ENCODE measurements around the gene TTLL8. TPM values are rescaled to one million over a fixed set of nuclear protein-coding genes. Genes with fewer than 3 reads are reported as not detected.
"Not testable (repeated sequence)": the region's sequence is repeated elsewhere in the genome, so short reads cannot be mapped to it uniquely, and the experiment has no call there.

Gene TTLL8
- total RNA-seq, 3 donors from 2014 or later, result not detected

- ATAC-seq, result no peak
- Mint-ChIP-seq H3K27me3 (ENCODE audit: low read depth) (peaks cover 25% of the 10 kb centered on the region), H3K4me1 (ENCODE audit: low read depth) (no peaks in the 10 kb centered on the region), H3K36me3 (ENCODE audit: insufficient read depth) (no peaks in the 10 kb centered on the region), H3K4me3 (no peak overlapping the region), H3K9me3 (peaks cover 7% of the 10 kb centered on the region)
- no peak for DNase-seq
Observed at GRCh38 chr22:50087646-50088045, 29.5 kb upstream of the TTLL8 start.

- H3K36me3 Mint-ChIP-seq (ENCODE audit: insufficient read depth); DNase-seq; H3K4me1 Mint-ChIP-seq (ENCODE audit: low read depth); H3K9me3 Mint-ChIP-seq; ATAC-seq; H3K4me3 Mint-ChIP-seq: not testable (repeated sequence)
- H3K27me3 Mint-ChIP-seq (ENCODE audit: low read depth), result peaks cover 27% of the 10 kb centered on the region
Observed at GRCh38 chr22:50086975-50087374, 28.9 kb upstream of the TTLL8 start.

GRCh38 chr22:50086526-50086925 is 28.4 kb upstream of the TTLL8 start:
- ATAC-seq (no peak), DNase-seq (no peak)
- H3K36me3 Mint-ChIP-seq (ENCODE audit: insufficient read depth), result no peaks in the 10 kb centered on the region
- H3K4me3 Mint-ChIP-seq, result no peak overlapping the region
- H3K9me3 Mint-ChIP-seq, result peaks cover 7% of the 10 kb centered on the region
- peaks cover 27% of the 10 kb centered on the region for H3K27me3 Mint-ChIP-seq (ENCODE audit: low read depth)
- H3K4me1 Mint-ChIP-seq (ENCODE audit: low read depth), result no peaks in the 10 kb centered on the region

- ATAC-seq (peak; percentile 55 to 60), DNase-seq (no peak)
- H3K36me3 Mint-ChIP-seq (ENCODE audit: insufficient read depth), result no peaks in the 10 kb centered on the region
- peaks cover 29% of the 10 kb centered on the region for H3K27me3 Mint-ChIP-seq (ENCODE audit: low read depth)
- H3K4me1 Mint-ChIP-seq (ENCODE audit: low read depth), result no peaks in the 10 kb centered on the region
- H3K9me3 Mint-ChIP-seq, result peaks cover 7% of the 10 kb centered on the region
- H3K4me3 Mint-ChIP-seq, result no peak within 1 kb of the TSS
Observed at GRCh38 chr22:50085211-50085972, 27.3 kb upstream of the TTLL8 start, which contains the start of gene MLC1. TSS of gene MLC1 (minus strand) at chr22:50085426. CDS start at chr22:50084902, 524 bp downstream.

GRCh38 chr22:50084614-50085021 is 26.5 kb upstream of the TTLL8 start:
- H3K36me3 Mint-ChIP-seq (ENCODE audit: insufficient read depth), result no peaks in the 10 kb centered on the region
- ATAC-seq (no peak), DNase-seq (no peak)
- H3K4me1 Mint-ChIP-seq (ENCODE audit: low read depth), result no peaks in the 10 kb centered on the region
- H3K9me3 Mint-ChIP-seq, result peaks cover 7% of the 10 kb centered on the region
- no peak overlapping the region for H3K4me3 Mint-ChIP-seq
- H3K27me3 Mint-ChIP-seq (ENCODE audit: low read depth), result peaks cover 29% of the 10 kb centered on the region

GRCh38 chr22:50084080-50084477 is 26.0 kb upstream of the TTLL8 start:
- Mint-ChIP-seq H3K4me3 (no peak overlapping the region), H3K36me3 (ENCODE audit: insufficient read depth) (no peaks in the 10 kb centered on the region), H3K27me3 (ENCODE audit: low read depth) (peaks cover 29% of the 10 kb centered on the region), H3K4me1 (ENCODE audit: low read depth) (no peaks in the 10 kb centered on the region), H3K9me3 (peaks cover 7% of the 10 kb centered on the region)
- ATAC-seq (no peak), DNase-seq (no peak)

- peaks cover 29% of the 10 kb centered on the region for H3K27me3 Mint-ChIP-seq (ENCODE audit: low read depth)
- H3K4me1 Mint-ChIP-seq (ENCODE audit: low read depth), result no peaks in the 10 kb centered on the region
- H3K36me3 Mint-ChIP-seq (ENCODE audit: insufficient read depth), result no peaks in the 10 kb centered on the region
- peaks cover 7% of the 10 kb centered on the region for H3K9me3 Mint-ChIP-seq
- H3K4me3 Mint-ChIP-seq, result no peak overlapping the region
- ATAC-seq (no peak), DNase-seq (no peak)
Observed at GRCh38 chr22:50083462-50084079, 25.5 kb upstream of the TTLL8 start.

GRCh38 chr22:50082961-50083461 is 24.9 kb upstream of the TTLL8 start:
- Mint-ChIP-seq H3K4me3 (no peak overlapping the region), H3K27me3 (ENCODE audit: low read depth) (peaks cover 29% of the 10 kb centered on the region), H3K9me3 (peaks cover 7% of the 10 kb centered on the region), H3K4me1 (ENCODE audit: low read depth) (no peaks in the 10 kb centered on the region), H3K36me3 (ENCODE audit: insufficient read depth) (no peaks in the 10 kb centered on the region)
- DNase-seq (no peak), ATAC-seq (no peak)

GRCh38 chr22:50082197-50082715 is 24.2 kb upstream of the TTLL8 start:
- Mint-ChIP-seq H3K4me1 (ENCODE audit: low read depth) (no peaks in the 10 kb centered on the region), H3K9me3 (peaks cover 6% of the 10 kb centered on the region), H3K36me3 (ENCODE audit: insufficient read depth) (no peaks in the 10 kb centered on the region), H3K27me3 (ENCODE audit: low read depth) (peaks cover 25% of the 10 kb centered on the region), H3K4me3 (no peak overlapping the region)
- ATAC-seq (no peak), DNase-seq (no peak)

- no peak for DNase-seq
- H3K36me3 Mint-ChIP-seq (ENCODE audit: insufficient read depth), result no peaks in the 10 kb centered on the region
- no peaks in the 10 kb centered on the region for H3K4me1 Mint-ChIP-seq (ENCODE audit: low read depth)
- ATAC-seq, result no peak
- no peak overlapping the region for H3K4me3 Mint-ChIP-seq
- H3K9me3 Mint-ChIP-seq, result peaks cover under 1% of the 10 kb centered on the region
- peaks cover 19% of the 10 kb centered on the region for H3K27me3 Mint-ChIP-seq (ENCODE audit: low read depth)
Observed at GRCh38 chr22:50081426-50082196, 23.5 kb upstream of the TTLL8 start.

- no peak overlapping the region for H3K4me3 Mint-ChIP-seq
- H3K36me3 Mint-ChIP-seq (ENCODE audit: insufficient read depth), result no peaks in the 10 kb centered on the region
- DNase-seq, result no peak
- H3K4me1 Mint-ChIP-seq (ENCODE audit: low read depth), result no peaks in the 10 kb centered on the region
- H3K9me3 Mint-ChIP-seq, result no peaks in the 10 kb centered on the region
- no peak for ATAC-seq
- H3K27me3 Mint-ChIP-seq (ENCODE audit: low read depth), result peaks cover 14% of the 10 kb centered on the region
Observed at GRCh38 chr22:50080077-50080465, 22.0 kb upstream of the TTLL8 start.

GRCh38 chr22:50078761-50079160 is 20.7 kb upstream of the TTLL8 start:
- no peaks in the 10 kb centered on the region for H3K9me3 Mint-ChIP-seq
- H3K27me3 Mint-ChIP-seq (ENCODE audit: low read depth), result peaks cover 14% of the 10 kb centered on the region
- H3K36me3 Mint-ChIP-seq (ENCODE audit: insufficient read depth), result no peaks in the 10 kb centered on the region
- DNase-seq, result no peak
- no peak for ATAC-seq
- no peaks in the 10 kb centered on the region for H3K4me1 Mint-ChIP-seq (ENCODE audit: low read depth)
- no peak overlapping the region for H3K4me3 Mint-ChIP-seq

GRCh38 chr22:50078246-50078645 is 20.1 kb upstream of the TTLL8 start:
- Mint-ChIP-seq H3K4me3 (no peak overlapping the region), H3K9me3 (no peaks in the 10 kb centered on the region), H3K4me1 (ENCODE audit: low read depth) (no peaks in the 10 kb centered on the region), H3K27me3 (ENCODE audit: low read depth) (peaks cover 10% of the 10 kb centered on the region), H3K36me3 (ENCODE audit: insufficient read depth) (no peaks in the 10 kb centered on the region)
- DNase-seq (no peak), ATAC-seq (no peak)
